Heart left ventricle (tissue), 13 donors: ENCODE data around the gene RDH11.

Experiments
- CTCF ChIP-seq, 12 donors: fragments of 200-600 bp; sonication (generic) in 4 of 12; IDR thresholded peaks; one replicate each; pipeline versions ENCODE4 v1.5.0 to v1.8.0; 2018 to 2022; ENCODE audit warnings: antibody characterized with exemption in 12 of 12, mild to moderate bottlenecking in 5 of 12
- POLR2A ChIP-seq, 2 donors: fragments of 450-650 bp; IDR thresholded peaks; one replicate each; pipeline ENCODE4 v1.6.1; 2017; ENCODE audit warnings: antibody characterized with exemption in 2 of 2, mild to moderate bottlenecking in 2 of 2, moderate library complexity in 2 of 2
- donor health status: ischemic (EF 13 %, LVEDD 7.1; RV severe dilation, severe dysfunction).
- donor health status: DM: no; HTN: yes; CAD: no.
- donor health status: DM: no; HTN: no; CAD: no.
- donor health status: ischemic (EF 25% LVEDD 6.9; RV normal size, moderate dysfunction).
- donor health status: ischemic (EF 25% LVEDD 5.7; RV mildly dilated, moderate dysfunction).
- donor health status: ischemic (EF 35%, LVEDD 5.7; RV mildly dilated, moderate dysfunction).
- donor health status: nonischemic (EF 11% LVEDD 7.7; RV severe dilation, severe dysfunction).
- donor health status: DM: yes; HTN: yes; CAD: no.
- donor health status: PGD.
- donor health status: ischemic (EF 29% LVEDD 5.4; RV normal size, mild dysfunction).
- donor health status: nonischemic (EF 23%, LVEDD 6.1; RV moderate dilation, normal function).

GRCh38 chr14:67652189-67652588 is 43.4 kb downstream of the RDH11 start:
- TF ChIP-seq POLR2A (IDR thresholded peaks at IDR 0.05) (no peak), CTCF (IDR thresholded peaks at IDR 0.05) (no peak)
